ENCODE results near the gene TMEM18.

GRCh38 chr2:668000-668398 is 9.2 kb downstream of the TMEM18 start:
- TF ChIP-seq POLR2AphosphoS5 (IDR thresholded peaks at IDR 0.05; ENCODE audit: low read depth, low read length) (no peak), POLR2A (IDR thresholded peaks at IDR 0.05; ENCODE audit: low read depth, low read length) (no peak), SPI1 (IDR thresholded peaks at IDR 0.05; ENCODE audit: low read depth, low read length) (no peak), POU2F2 (IDR thresholded peaks at IDR 0.05; ENCODE audit: low read depth, low read length) (no peak), TAF1 (IDR thresholded peaks at IDR 0.05; ENCODE audit: low read depth, low read length) (no peak), PAX5 (IDR thresholded peaks at IDR 0.05; ENCODE audit: insufficient read depth, low read length, severe bottlenecking) (no peak)
